HEK293T (cell line): ENCODE measurements around the gene COG1.

Experiments
- ARNT ChIP-seq: fragments of 450-650 bp; IDR thresholded peaks from 2 replicates; pipeline ENCODE4 v1.6.1; 2017; ENCODE audit warnings: mild to moderate bottlenecking
- BHLHE40 ChIP-seq: fragments of 450-650 bp; IDR thresholded peaks from 2 replicates; pipeline ENCODE4 v1.6.1; 2016; ENCODE audit warnings: mild to moderate bottlenecking, moderate library complexity, borderline replicate concordance
- CTBP1 ChIP-seq: fragments of 450-650 bp; IDR thresholded peaks from 2 replicates; pipeline ENCODE4 v1.6.1; 2016; ENCODE audit warnings: borderline replicate concordance
- ELF4 ChIP-seq: fragments of 450-650 bp; IDR thresholded peaks from 2 replicates; pipeline ENCODE4 v1.6.1; 2017; ENCODE audit warnings: antibody characterized with exemption
- FOXA1 ChIP-seq: fragments of 450-650 bp; IDR thresholded peaks from 2 replicates; pipeline ENCODE4 v1.6.1; 2016; ENCODE audit warnings: mild to moderate bottlenecking
- FOXM1 ChIP-seq: fragments of 450-650 bp; IDR thresholded peaks from 2 replicates; pipeline ENCODE4 v1.6.1; 2017; ENCODE audit warnings: mild to moderate bottlenecking, borderline replicate concordance
- HDGF ChIP-seq: fragments of 450-650 bp; IDR thresholded peaks from 2 replicates; pipeline ENCODE4 v1.6.1; 2017; ENCODE audit warnings: antibody characterized with exemption, borderline replicate concordance
- LEF1 ChIP-seq: fragments of 450-650 bp; IDR thresholded peaks from 2 replicates; pipeline ENCODE4 v1.6.1; 2017; ENCODE audit warnings: mild to moderate bottlenecking, borderline replicate concordance
- SP1 ChIP-seq: fragments of 450-650 bp; IDR thresholded peaks from 2 replicates; pipeline ENCODE4 v1.6.1; 2017
- SUZ12 ChIP-seq: fragments of 450-650 bp; IDR thresholded peaks from 2 replicates; pipeline ENCODE4 v1.6.1; 2016; ENCODE audit warnings: mild to moderate bottlenecking
- TF ChIP-seq, protein P1 (sequence below): fragments of 450-650 bp; IDR thresholded peaks from 2 replicates; pipeline ENCODE4 v1.6.1; 2016

- TF ChIP-seq, protein P1, sequence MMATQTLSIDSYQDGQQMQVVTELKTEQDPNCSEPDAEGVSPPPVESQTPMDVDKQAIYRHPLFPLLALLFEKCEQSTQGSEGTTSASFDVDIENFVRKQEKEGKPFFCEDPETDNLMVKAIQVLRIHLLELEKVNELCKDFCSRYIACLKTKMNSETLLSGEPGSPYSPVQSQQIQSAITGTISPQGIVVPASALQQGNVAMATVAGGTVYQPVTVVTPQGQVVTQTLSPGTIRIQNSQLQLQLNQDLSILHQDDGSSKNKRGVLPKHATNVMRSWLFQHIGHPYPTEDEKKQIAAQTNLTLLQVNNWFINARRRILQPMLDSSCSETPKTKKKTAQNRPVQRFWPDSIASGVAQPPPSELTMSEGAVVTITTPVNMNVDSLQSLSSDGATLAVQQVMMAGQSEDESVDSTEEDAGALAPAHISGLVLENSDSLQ, result no peak
- TF ChIP-seq SP1 (no peak), BHLHE40 (no peak), FOXM1 (no peak), LEF1 (no peak), FOXA1 (no peak), ELF4 (no peak), ARNT (no peak), HDGF (no peak), CTBP1 (no peak), SUZ12 (no peak)
These were observed 21.2 kb downstream of the COG1 start for GRCh38 chr17:73214008-73214407.
